Left lung (tissue), 14 donors: ENCODE measurements around the gene DCD. TPM values are rescaled to one million over a fixed set of nuclear protein-coding genes. Genes with fewer than 3 reads are reported as not detected.

Source experiments
- ATAC-seq: fragments of 200-7000 bp; cut with Tn5 transposase; one replicate; pipeline ENCODE4 v1.9.1; 2020; ENCODE audit warnings: moderate library complexity
- DNase-seq, 4 donors: peaks; one replicate each; pipeline ENCODE4 v3.0.0-alpha.2; 2013 to 2020
- H3K27ac ChIP-seq, 2 donors: fragments of 200-600 bp; sonication (generic) in 1 of 2; one replicate each; pipeline versions ENCODE4 v1.5.0 to v1.8.0; 2020 to 2021
- H3K27me3 ChIP-seq, 2 donors: fragments of 200-600 bp; sonication (generic) in 1 of 2; one replicate each; pipeline versions ENCODE4 v1.5.0 to v1.8.0; 2020 to 2021
- H3K36me3 ChIP-seq, 2 donors: fragments of 200-600 bp; sonication (generic) in 1 of 2; one replicate each; pipeline versions ENCODE4 v1.5.0 to v1.8.0; 2020 to 2021
- H3K4me1 ChIP-seq, 2 donors: fragments of 200-600 bp; one replicate each; pipeline ENCODE4 v1.8.0; 2021
- H3K4me3 ChIP-seq, 2 donors: fragments of 200-600 bp; sonication (generic) in 1 of 2; one replicate each; pipeline versions ENCODE4 v1.5.0 to v1.8.0; 2020 to 2021; ENCODE audit warnings: mild to moderate bottlenecking in 1 of 2
- H3K9me3 ChIP-seq, 2 donors: fragments of 200-600 bp; sonication (generic) in 1 of 2; one replicate each; pipeline versions ENCODE4 v1.5.0 to v1.8.0; 2020 to 2021
- CTCF ChIP-seq, 2 donors: fragments of 200-600 bp; sonication (generic) in 1 of 2; IDR thresholded peaks; one replicate each; pipeline versions ENCODE4 v1.5.0 to v1.8.0; 2021; ENCODE audit warnings: antibody characterized with exemption in 2 of 2
- intact Hi-C, 2 donors: fragments of 100-400 bp; cut with DNase I; formaldehyde crosslinking; loops; one replicate each; pipeline versions ENCODE4 v1.11.2 to v1.14.2; 2022
- long read RNA-seq, 12 donors: library from polyadenylated mRNA in 2 of 12; unstranded in 2 of 12; transcript quantifications; one replicate each; pipeline ENCODE4 v2.0.0 and lab custom pipeline, GENCODE V29; 2019 to 2026
- polyA plus RNA-seq, 6 donors: library from polyadenylated mRNA; unstranded; fragments of 120-200 nt; gene quantifications; one replicate each; pipeline ENCODE4 v1.2.1, GENCODE V29; 2013; ENCODE audit not compliant: insufficient read length in 6 of 6
- total RNA-seq, 2 donors: library from RNA; stranded (reverse); fragmentation: NEBNext Ultra II Directional; extraction: Animal tissue kit (Norgen Biotek cat#: 25700); gene quantifications; one replicate each; pipeline ENCODE4 v1.2.1, GENCODE V29; 2021
- donor health status: DM: no; HTN: yes; CAD: no.
- donor health status: DM: no; HTN: no; CAD: no.

Gene DCD
- total RNA-seq (not detected), polyA plus RNA-seq (not detected)
- long read RNA-seq, donor 1 = 0 reads
- long read RNA-seq, donor 2 = 0 reads
- long read RNA-seq, donor 3 = 0 reads
- long read RNA-seq, donor 4 = 0 reads
- long read RNA-seq, donor 5 = 0 reads
- long read RNA-seq, donor 6 = 0 reads
- long read RNA-seq, donor 7 = 0 reads
- long read RNA-seq, donor 8 = 0 reads
- long read RNA-seq, donor 9 = 0 reads
- long read RNA-seq, donor 10 = 0 reads
- long read RNA-seq, donor 11 = 0 reads
- long read RNA-seq, donor 12 = 0 reads

- no peaks in the 10 kb centered on the region for H3K36me3 ChIP-seq
- no peak within 1 kb of the TSS for H3K4me3 ChIP-seq
- intact Hi-C loops = no loop called here
- DNase-seq (no peak), ATAC-seq (no peak)
- no peak for TF ChIP-seq CTCF (IDR thresholded peaks at IDR 0.05)
- H3K9me3 ChIP-seq = no peaks in the 10 kb centered on the region
- H3K27me3 ChIP-seq = peaks cover 0 to 51% of the 10 kb centered on the region in 2 donors
- no peak within 1 kb of the TSS for H3K27ac ChIP-seq
- H3K4me1 ChIP-seq = no peaks in the 10 kb centered on the region
Measured at GRCh38 chr12:54648265-54648664, at the start of gene DCD. Gene DCD (minus strand): TSS chr12:54648365. CDS start chr12:54648303, 62 bp downstream.

- no peak for TF ChIP-seq CTCF (IDR thresholded peaks at IDR 0.05)
- no peak overlapping the region for H3K27ac ChIP-seq
- ATAC-seq (no peak), DNase-seq (no peak)
- intact Hi-C loops = no loop called here
- no peaks in the 10 kb centered on the region for H3K4me1 ChIP-seq
- H3K36me3 ChIP-seq = no peaks in the 10 kb centered on the region
- H3K27me3 ChIP-seq = peaks cover 0 to 7% of the 10 kb centered on the region in 2 donors
- H3K9me3 ChIP-seq = no peaks in the 10 kb centered on the region
- no peak overlapping the region for H3K4me3 ChIP-seq
Measured at GRCh38 chr12:54697851-54698250, 49.7 kb upstream of the DCD start.

GRCh38 chr12:54692353-54692752 lies 44.2 kb upstream of the DCD start:
- DNase-seq (no peak), ATAC-seq (no peak)
- Histone ChIP-seq H3K36me3 (no peaks in the 10 kb centered on the region), H3K27me3 (peaks cover 0 to 21% of the 10 kb centered on the region in 2 donors), H3K4me3 (no peak overlapping the region), H3K27ac (no peak overlapping the region), H3K9me3 (no peaks in the 10 kb centered on the region), H3K4me1 (no peaks in the 10 kb centered on the region)
- intact Hi-C loops = no loop called here
- no peak for TF ChIP-seq CTCF (IDR thresholded peaks at IDR 0.05)

- no peaks in the 10 kb centered on the region for H3K36me3 ChIP-seq
- no peak overlapping the region for H3K27ac ChIP-seq
- no peaks in the 10 kb centered on the region for H3K9me3 ChIP-seq
- ATAC-seq (no peak), DNase-seq (no peak)
- no peak for TF ChIP-seq CTCF (IDR thresholded peaks at IDR 0.05)
- peaks cover 0 to 32% of the 10 kb centered on the region in 2 donors for H3K27me3 ChIP-seq
- no peak overlapping the region for H3K4me3 ChIP-seq
- intact Hi-C loops = no loop called here
- no peaks in the 10 kb centered on the region for H3K4me1 ChIP-seq
Measured at GRCh38 chr12:54689984-54690383, 41.8 kb upstream of the DCD start.

- no peaks in the 10 kb centered on the region for H3K36me3 ChIP-seq
- intact Hi-C loops = no loop called here
- no peaks in the 10 kb centered on the region for H3K4me1 ChIP-seq
- H3K27me3 ChIP-seq = peaks cover 0 to 38% of the 10 kb centered on the region in 2 donors
- H3K27ac ChIP-seq = no peak overlapping the region
- ATAC-seq = no peak
- no peak overlapping the region for H3K4me3 ChIP-seq
- TF ChIP-seq CTCF (IDR thresholded peaks at IDR 0.05) = no peak
- DNase-seq = no peak
- H3K9me3 ChIP-seq = no peaks in the 10 kb centered on the region
Measured at GRCh38 chr12:54689034-54689372, 40.8 kb upstream of the DCD start.
